ENCODE results near the gene RAP2B. TPM values are rescaled to one million over a fixed set of nuclear protein-coding genes. Genes with fewer than 3 reads are reported as not detected.
A peak's percentile ranks its signal among the peaks of the same experiment; 100 is the strongest.

The RAP2B gene
- total and polyA plus RNA-seq, 2 of the 13 experiments (the other 11 are each of a cell fraction or from before 2014, with no cell fraction given) = 6.4 to 7.1 TPM

GRCh38 chr3:153161714-153162512 lies at the start of gene RAP2B (continued):
- TF ChIP-seq THAP9 (CRISPR knock-in tag; IDR thresholded peaks at IDR 0.05; ENCODE audit: borderline replicate concordance) = no peak
- TF ChIP-seq ZNF546 (CRISPR knock-in tag; conservative IDR thresholded peaks at IDR 0.05) = peak; percentile 66; the same call in 1 of the 2 replicates
- no peak for TF ChIP-seq ZSCAN29 (CRISPR knock-in tag; conservative IDR thresholded peaks at IDR 0.05)
- TF ChIP-seq ZNF672 (CRISPR knock-in tag; IDR thresholded peaks at IDR 0.05) = no peak

GRCh38 chr3:153113541-153113940 lies 48.5 kb upstream of the RAP2B start:
- no peaks in the 10 kb centered on the region for H3K79me2 ChIP-seq (ENCODE audit: insufficient read depth, low read length)
- TF ChIP-seq EZH2 (conservative IDR thresholded peaks at IDR 0.05; ENCODE audit: low read depth, low read length) = no peak
- no peak for TF ChIP-seq ZNF776 (CRISPR knock-in tag; IDR thresholded peaks at IDR 0.05)
- 0 out of 4 replicates have a peak, but pooled peaks of 1 of the 2 experiments have one; percentile 1 for TF ChIP-seq MAFK (conservative IDR thresholded peaks at IDR 0.05 in 1 of 2, IDR thresholded peaks at IDR 0.05 in 1 of 2; ENCODE audit: low read length in 2 of 2)
- peak; percentile 53; the same call in 1 of the 2 replicates for TF ChIP-seq NFE2L2 (IDR thresholded peaks at IDR 0.05; ENCODE audit: low read length)
- TF ChIP-seq TFAP4 (IDR thresholded peaks at IDR 0.05; ENCODE audit: borderline replicate concordance, low read depth) = no peak
- no peak for TF ChIP-seq BCL3 (CRISPR knock-in tag; IDR thresholded peaks at IDR 0.05)
- no peak for TF ChIP-seq LBX2 (CRISPR knock-in tag; IDR thresholded peaks at IDR 0.05; ENCODE audit: borderline replicate concordance)
- no peak overlapping the region for H3K4me2 ChIP-seq (ENCODE audit: low read depth, low read length)
- intact Hi-C loops (cut with micrococcal nuclease; ENCODE audit: unreplicated experiment) (no loop called here), in situ Hi-C loops (cut with HindIII; ENCODE audit: extremely low pct_ligation_motif_present, low pct_unique_long_range_greater_than_20kb) (no loop called here)
- H3K4me3 ChIP-seq (replicated peaks in 1 of 3; ENCODE audit: insufficient read depth in 1 of 3, low read depth in 2 of 3, low read length in 3 of 3) = no peak overlapping the region
- 93% methylated on average over 4 of the region's 4 CpGs for WGBS (ENCODE audit: low lambda C conversion rate)
- no peak overlapping the region for H2AFZ ChIP-seq (ENCODE audit: low read length)
- H3K36me3 ChIP-seq (replicated peaks in 1 of 2; ENCODE audit: control insufficient read depth in 1 of 2, insufficient read depth in 2 of 2, low read length in 2 of 2) = no peaks in the 10 kb centered on the region
- ChIA-PET POLR2A (no interaction called here), CTCF (ENCODE audit: low intra/inter-chr PET ratio, low total read pairs) (no interaction called here)
- no peaks in the 10 kb centered on the region for H3K4me1 ChIP-seq (ENCODE audit: insufficient read depth, low read length)
- ATAC-seq (no peak), FAIRE-seq (no peak), DNase-seq (ENCODE audit: low spot score) (no peak)
- H3K27me3 ChIP-seq (ENCODE audit: control insufficient read depth in 1 of 2, insufficient read depth in 2 of 2, low read length in 2 of 2) = no peaks in the 10 kb centered on the region
- H3K27ac ChIP-seq (ENCODE audit: extremely low read length, insufficient read depth, low read length) = no peak overlapping the region
- H3K9ac ChIP-seq (ENCODE audit: insufficient read depth, low read depth, low read length) = no peak overlapping the region
- H4K20me1 ChIP-seq (ENCODE audit: insufficient read depth, low read length) = no peaks in the 10 kb centered on the region
- BruUV-seq (replicated peaks) = no TSS peak
- H3K9me3 ChIP-seq (ENCODE audit: low read length) = no peaks in the 10 kb centered on the region
